DMS79 (cell line): ENCODE results near the gene TGFBI.
A peak's percentile ranks its signal among the peaks of the same experiment; 100 is the strongest.

Experiments used
- DNase-seq: peaks from one replicate; lab custom pipeline; 2025; lab: John Stamatoyannopoulos, UW

Gene TGFBI

DNA sequence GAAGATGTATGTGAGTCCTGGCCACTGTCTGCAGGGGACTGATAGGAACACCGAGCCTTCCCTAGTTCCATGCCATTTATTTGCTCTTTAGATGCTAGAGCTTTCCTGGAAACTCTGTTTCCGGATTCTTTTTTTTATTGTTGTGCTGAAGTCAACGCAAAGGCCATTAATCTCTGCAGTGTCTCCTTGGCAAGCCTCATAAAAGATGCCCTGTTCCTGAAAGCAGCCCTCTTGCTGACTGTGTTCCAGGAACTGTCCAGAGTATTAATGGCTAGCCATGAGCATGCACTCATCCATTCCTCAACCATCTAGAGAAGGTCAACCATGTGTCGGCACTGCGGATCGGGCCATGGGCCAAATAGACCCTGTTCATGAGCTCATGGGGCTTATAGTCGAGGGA lies 61.0 kb downstream of the TGFBI start:
- no peak for DNase-seq

- no peak for DNase-seq
These were observed 61.5 kb downstream of the TGFBI start for GRCh38 chr5:136090319-136090718.

DNA sequence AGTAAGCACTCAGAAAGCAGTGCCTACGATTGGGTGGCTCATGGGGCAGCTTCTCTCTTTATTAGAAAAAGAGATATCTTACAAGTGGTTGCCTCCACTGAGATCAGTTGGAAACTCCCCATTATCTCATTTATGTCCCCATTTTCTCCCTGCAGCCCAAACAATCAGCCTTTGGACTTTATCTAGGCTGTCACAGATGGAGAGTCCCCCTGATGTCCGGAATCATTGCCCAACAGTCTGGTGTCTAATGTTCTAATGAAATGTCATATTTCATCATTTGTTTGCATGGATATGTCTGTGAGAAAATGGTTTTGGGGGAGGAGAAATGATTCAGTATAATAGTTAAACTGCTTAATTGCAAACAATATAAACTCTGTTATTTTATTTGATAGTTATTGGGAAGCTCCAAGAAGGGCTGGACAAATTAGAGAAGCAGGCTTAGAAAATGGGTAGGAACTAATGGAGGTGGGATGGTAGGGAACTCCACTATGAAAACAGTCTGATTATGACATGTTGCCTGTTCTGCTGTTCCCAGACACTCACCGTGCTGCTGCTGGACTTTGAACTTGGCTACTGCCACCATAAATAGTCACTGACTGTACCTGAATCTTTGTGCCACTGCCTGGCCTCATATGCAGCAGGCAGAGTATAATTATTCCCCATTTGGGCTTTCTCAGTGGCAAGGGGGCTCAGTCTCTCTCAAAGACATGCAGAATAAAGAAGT lies 65.6 kb downstream of the TGFBI start:
- DNase-seq, result no peak

GRCh38 chr5:136094913-136095641 lies 66.3 kb downstream of the TGFBI start:
- peak; percentile 83 for DNase-seq

GRCh38 chr5:136098176-136098575 lies 69.4 kb downstream of the TGFBI start:
- DNase-seq, result no peak

GRCh38 chr5:136099870-136100269 lies 71.1 kb downstream of the TGFBI start:
- DNase-seq, result no peak

GRCh38 chr5:136101884-136102283 lies 73.1 kb downstream of the TGFBI start:
- no peak for DNase-seq

- no peak for DNase-seq
These were observed 74.3 kb downstream of the TGFBI start for GRCh38 chr5:136103118-136103517.

DNA sequence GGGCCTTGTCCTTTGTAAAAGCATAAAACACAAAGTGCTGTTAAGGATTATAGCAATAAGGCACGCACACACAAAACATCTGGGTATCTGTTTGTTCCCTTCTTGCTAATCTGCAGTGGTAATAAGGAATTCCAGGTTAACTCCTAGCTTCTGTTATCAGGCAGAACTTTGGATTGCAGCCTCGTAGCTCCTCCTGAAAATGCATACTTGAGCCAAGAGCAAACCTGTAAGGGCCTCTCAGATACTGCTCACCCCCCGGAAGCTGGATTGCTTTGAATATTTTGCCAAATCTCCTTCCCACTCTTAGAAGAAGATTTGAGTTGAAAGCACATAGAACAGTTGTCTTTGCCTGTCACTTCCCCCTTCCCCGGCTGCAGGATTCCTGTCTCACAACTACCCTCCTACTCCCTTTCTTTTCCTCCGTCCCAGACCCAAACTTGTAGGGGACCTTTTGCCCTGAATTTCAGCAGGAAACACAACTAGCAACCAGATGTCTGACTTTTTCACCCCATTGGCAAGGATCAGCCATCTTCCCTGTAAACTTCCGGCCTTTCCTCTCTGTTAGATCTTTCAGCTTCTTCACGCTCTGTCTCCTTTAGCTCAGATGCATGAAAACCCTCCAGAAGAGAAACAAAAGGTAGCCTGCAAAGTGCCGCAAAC lies 75.6 kb downstream of the TGFBI start:
- no peak for DNase-seq

- no peak for DNase-seq
These were observed 77.7 kb downstream of the TGFBI start for GRCh38 chr5:136106351-136107031.

- DNase-seq, result no peak
These were observed 79.4 kb downstream of the TGFBI start for GRCh38 chr5:136108180-136108611.

GRCh38 chr5:136108766-136109165 lies 80.0 kb downstream of the TGFBI start:
- no peak for DNase-seq

- no peak for DNase-seq
These were observed 80.8 kb downstream of the TGFBI start for GRCh38 chr5:136109453-136110135.
